Measurements from ENCODE around the gene NADSYN1. TPM values are rescaled to one million over a fixed set of nuclear protein-coding genes. Genes with fewer than 3 reads are reported as not detected.

NADSYN1 gene
- total RNA-seq, 1 experiment from 2014 or later = 130 TPM

DNA sequence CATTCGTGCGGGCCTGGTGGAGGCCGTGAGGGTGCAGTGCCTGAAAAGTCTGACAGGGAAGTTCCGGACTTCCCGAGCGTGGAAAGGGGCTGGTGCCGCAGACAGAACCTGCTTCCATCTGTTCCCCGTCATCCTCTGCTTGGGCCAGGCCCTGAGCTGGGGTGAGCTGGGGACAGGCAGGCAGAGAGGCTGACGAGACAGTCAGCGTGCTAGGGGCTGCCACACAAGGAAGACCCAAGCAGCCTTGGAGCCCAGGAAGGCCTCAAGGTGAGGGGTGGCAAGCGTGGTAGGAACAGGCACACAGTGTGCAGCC is 25.5 kb downstream of the NADSYN1 start:
- in situ Hi-C loops (cut with HindIII; ENCODE audit: low pct_unique_long_range_greater_than_20kb, low sequenced_read_pairs) = no loop called here
- no peak for DNase-seq (ENCODE audit: low read depth, low spot score)

DNA sequence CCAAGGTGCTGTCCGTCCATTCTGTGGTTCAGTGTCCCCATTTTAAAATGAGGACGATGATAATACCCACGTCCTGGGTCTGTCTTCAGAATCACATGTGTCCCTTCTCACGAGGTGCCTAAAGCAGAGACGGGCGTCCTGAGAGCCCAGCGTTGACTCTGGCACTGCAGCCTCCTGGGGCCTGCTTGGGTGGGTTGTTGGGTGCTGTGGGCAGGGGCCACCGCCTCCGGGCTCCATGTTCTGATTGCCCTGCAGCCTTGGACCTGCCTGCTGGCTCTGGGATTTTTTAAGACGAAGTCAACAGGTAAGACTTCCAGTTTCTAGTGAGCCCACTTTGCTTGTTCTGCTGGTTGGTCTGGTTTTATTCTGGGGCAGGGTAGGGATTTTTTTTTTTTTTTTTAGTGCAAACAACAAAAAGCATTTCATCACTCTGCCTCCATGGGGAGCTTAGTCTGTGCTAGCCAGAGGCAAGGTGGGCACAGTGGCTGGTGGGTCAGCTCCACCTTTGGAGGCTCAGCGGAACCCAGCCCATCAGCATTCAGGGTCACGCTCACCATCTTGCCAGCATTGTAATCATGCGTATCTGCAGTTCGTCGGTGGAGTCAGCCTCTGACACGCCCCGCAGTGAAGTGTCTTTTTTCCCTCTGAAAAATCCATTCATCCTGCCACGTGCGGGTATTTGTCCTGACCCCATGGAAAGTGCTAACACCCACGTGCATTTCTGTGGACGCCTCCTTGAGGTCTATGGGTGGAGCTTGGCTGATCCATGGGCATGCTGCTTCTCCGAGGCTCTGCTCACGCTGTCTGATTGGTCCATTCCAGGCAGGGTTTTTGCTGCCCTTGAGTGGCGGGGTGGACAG is 28.3 kb downstream of the NADSYN1 start:
- DNase-seq (ENCODE audit: low read depth, low spot score) = peak; percentile 45
- in situ Hi-C loops (cut with HindIII; ENCODE audit: low pct_unique_long_range_greater_than_20kb, low sequenced_read_pairs) = no loop called here

DNA sequence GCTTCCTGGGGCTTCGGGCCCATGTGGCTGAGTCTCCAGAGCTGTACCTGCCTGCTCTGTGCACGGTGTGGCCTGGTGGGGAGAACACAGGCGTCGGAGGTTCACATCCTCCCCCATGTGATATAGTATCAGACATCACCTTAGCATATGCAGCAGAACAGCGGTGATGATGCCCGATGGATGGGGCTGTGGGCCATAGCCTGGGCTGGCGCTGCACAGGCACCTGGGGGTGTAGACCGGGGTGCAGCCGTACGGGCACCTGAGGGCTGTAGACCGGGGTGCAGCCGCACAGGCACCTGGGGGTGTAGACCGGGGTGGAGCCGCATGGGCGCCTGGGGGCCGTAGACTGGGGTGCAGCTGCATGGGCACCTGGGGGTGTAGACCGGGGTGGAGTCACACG is 29.2 kb downstream of the NADSYN1 start:
- in situ Hi-C loops (cut with HindIII; ENCODE audit: low pct_unique_long_range_greater_than_20kb, low sequenced_read_pairs) = no loop called here

DNA sequence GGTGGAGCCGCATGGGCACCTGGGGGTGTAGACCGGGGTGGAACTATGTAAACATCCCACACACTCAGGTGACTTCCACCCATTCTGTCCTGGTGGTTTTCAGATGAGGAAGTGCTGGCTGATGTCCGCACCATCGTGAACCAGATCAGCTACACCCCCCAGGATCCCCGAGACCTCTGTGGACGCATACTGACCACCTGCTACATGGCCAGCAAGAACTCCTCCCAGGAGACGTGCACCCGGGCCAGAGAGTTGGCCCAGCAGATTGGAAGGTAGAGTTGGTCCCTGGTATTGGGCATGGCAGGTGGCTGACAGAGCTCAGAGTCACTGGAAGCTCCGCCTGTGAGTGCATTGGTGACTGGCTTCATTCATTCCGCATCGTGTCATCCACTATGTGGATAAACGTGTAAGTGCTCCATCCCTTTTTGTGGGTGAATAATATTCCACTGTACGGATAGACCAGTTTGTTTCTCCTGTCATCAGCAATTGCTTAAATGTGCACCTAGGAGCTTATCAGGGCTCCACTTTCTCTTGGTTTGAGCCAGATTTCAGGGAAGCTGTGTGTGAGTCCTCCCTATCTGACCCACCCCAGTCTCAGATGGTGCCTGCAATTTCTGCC is 29.9 kb downstream of the NADSYN1 start:
- no peak for DNase-seq (ENCODE audit: low read depth, low spot score)
- in situ Hi-C loops (cut with HindIII; ENCODE audit: low pct_unique_long_range_greater_than_20kb, low sequenced_read_pairs) = no loop called here

More for the DNA sequence above, 29.2 kb downstream of the NADSYN1 start:
- no peak for DNase-seq (ENCODE audit: low read depth, low spot score)

DNA sequence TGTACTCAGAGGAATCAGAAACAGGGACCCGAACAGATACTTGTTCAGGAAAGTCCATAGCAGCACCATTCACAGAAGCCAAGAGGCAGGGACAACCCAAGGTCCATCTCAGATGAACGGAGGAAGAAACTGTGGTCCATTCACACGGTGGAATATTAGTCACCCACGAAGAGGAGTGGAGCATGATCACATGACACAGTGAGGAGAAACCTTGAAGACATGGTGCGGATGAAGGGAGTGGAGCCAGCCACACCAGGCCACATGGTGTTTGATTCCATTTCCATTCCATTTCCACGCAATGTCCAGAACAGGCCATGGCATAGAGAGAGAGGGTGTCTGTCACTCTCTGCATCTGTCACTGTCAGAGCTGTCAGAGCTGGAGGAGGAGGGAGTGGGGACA is 30.7 kb downstream of the NADSYN1 start:
- in situ Hi-C loops (cut with HindIII; ENCODE audit: low pct_unique_long_range_greater_than_20kb, low sequenced_read_pairs) = no loop called here

DNA sequence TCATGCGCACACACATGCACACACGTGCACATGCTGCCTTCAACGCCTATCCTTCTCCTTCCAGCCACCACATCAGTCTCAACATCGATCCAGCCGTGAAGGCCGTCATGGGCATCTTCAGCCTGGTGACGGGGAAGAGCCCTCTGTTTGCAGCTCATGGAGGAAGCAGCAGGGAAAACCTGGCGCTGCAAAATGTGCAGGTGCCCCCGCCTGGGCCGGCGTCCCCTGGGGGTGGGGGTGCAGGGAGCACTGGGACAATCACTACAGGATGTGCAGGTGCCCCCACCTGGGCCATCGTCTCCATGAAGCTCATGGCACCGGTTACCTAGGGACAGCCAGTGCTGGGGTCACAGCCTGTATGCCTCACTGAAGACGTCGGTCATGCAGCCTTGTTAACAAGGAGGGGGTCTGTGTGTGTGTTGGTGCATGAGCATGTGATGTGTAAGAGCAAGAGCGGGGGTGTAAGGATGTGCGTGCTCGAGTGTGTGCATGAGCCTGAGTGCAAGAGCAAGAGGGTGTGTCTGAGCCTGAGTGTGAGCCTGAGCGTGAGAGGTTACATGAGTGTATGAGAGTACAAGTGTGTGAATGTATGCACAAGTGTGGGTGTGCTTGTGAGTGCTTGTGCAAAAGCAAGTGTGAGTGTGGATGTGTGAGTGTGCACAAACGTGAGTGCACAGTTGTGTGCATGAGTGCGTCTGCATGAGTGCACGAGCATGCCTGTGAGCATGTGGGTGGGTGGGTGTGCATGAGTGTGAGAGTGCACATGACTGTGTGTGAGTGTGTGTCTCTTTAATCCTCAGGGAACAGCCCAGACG is 31.5 kb downstream of the NADSYN1 start:
- no peak for DNase-seq (ENCODE audit: low read depth, low spot score)
- in situ Hi-C loops (cut with HindIII; ENCODE audit: low pct_unique_long_range_greater_than_20kb, low sequenced_read_pairs) = no loop called here

More for the DNA sequence above, 30.7 kb downstream of the NADSYN1 start:
- no peak for DNase-seq (ENCODE audit: low read depth, low spot score)

DNA sequence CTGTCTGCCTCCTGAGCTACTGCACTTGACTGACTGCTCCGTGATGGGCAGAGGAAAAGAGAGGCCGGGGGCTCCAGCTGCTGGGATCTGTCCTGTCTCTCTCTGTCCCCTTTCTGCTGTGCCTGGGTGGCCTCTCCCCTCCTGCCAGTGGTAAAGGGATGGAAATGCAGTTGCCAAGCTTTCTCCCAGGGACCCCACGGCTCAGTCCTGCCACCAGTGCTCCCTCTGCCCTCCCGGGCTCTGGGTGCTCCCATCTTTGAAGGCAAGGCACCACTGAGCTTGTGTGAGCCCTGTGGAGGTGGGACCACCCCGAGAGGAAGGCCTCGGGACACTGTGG is 32.0 kb downstream of the NADSYN1 start:
- in situ Hi-C loops (cut with HindIII; ENCODE audit: low pct_unique_long_range_greater_than_20kb, low sequenced_read_pairs) = no loop called here
- DNase-seq (ENCODE audit: low read depth, low spot score) = no peak

DNA sequence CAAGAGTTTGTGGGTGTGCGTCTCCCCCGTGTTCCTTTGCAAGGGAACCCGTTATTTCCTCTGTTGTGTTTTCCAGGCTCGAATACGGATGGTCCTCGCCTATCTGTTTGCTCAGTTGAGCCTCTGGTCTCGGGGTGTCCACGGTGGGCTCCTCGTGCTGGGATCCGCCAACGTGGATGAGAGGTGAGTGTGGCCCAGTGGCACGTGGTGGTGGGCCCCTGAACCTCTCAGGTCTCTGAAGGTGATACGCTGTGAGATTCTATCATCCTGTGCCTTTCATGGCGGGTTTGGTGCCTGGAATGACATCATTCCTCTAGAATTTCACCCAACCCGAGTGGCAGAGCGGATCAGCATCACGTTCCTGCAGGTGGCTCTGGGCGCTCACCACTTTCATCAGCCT is 32.5 kb downstream of the NADSYN1 start:
- in situ Hi-C loops (cut with HindIII; ENCODE audit: low pct_unique_long_range_greater_than_20kb, low sequenced_read_pairs) = no loop called here

DNA sequence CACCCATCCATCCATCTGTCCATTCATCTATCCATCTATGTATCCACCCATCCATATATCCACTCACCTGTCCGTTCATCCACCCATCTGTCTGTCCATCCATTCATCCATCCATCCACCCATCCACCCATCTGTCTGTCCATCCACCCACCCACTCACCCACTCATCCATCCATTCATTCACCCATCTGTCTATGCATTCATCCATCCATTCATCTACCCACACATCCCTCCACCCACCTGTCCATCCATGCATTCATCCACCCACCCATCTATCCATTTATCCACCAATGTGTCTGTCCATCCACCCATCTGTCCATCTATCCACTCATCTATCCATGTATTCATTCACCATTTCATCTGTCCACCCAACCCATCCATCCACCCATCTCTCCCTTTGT is 33.3 kb downstream of the NADSYN1 start:
- in situ Hi-C loops (cut with HindIII; ENCODE audit: low pct_unique_long_range_greater_than_20kb, low sequenced_read_pairs) = no loop called here
- no peak for DNase-seq (ENCODE audit: low read depth, low spot score)

More for the DNA sequence above, 32.5 kb downstream of the NADSYN1 start:
- DNase-seq (ENCODE audit: low read depth, low spot score) = no peak

DNA sequence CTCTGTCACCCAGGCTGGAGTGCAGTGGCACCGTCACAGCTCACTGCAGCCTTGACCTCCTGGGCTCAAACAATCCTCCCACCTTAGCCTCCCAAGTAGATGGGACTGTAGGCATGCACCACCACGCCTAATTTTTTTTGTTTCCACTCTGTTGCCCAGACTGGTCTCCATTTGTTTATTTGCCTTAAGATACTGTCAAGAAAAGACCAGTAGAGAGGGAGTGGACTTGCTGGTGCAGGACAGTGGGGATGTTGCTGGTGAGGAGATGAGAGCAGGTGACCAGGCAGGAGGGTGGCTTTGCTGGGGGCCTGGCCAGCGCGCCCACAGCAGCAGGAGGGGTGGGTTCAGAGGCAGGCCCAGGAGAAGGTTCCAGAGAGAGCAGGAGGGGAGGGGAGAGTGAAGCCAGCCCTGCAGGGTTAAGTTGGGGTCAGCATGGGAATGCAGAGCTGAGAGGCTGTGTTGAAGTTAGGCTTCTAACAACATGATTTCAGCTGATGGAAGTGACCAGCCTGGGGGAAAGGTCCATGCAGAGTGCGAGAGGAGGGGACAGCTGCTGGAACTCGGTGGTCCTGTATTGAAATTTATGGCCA is 35.8 kb downstream of the NADSYN1 start:
- DNase-seq (ENCODE audit: low read depth, low spot score) = no peak
- in situ Hi-C loops (cut with HindIII; ENCODE audit: low pct_unique_long_range_greater_than_20kb, low sequenced_read_pairs) = no loop called here

DNA sequence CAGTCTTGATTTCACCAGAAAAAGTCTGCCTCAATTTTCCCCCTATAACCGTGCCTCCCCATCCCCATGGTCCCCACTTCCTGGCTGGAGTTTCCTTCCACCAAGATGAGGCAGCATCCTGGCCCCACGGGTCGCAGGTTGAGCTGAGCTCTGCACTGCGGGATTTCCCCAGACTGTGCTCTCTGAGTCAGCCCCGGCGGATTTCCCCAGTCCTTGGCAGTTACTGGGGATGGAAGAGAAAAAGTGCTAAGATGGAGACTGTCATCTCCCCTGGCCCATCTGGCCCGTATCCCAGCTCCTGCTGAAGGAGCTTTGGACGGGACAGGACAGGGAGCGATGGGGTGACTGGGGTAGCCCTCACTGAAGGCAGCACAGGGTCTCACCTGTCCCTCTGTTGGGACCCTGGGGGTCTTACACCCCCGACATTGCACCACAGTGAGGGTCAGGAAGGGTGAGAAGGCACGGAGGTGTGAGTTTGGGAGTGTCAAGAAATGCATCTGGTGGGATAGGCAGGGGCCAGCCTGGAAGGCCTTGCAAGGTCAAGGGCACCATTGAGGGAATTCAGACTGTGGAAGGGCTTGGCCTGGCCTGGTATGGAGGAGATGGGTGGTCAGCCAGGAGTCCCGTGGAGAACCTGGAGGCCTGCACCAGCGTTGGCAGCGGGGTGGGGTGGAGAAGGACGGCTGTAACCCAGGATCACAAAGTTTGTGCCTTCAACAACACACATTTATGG is 36.5 kb downstream of the NADSYN1 start:
- in situ Hi-C loops (cut with HindIII; ENCODE audit: low pct_unique_long_range_greater_than_20kb, low sequenced_read_pairs) = no loop called here
- no peak for DNase-seq (ENCODE audit: low read depth, low spot score)

DNA sequence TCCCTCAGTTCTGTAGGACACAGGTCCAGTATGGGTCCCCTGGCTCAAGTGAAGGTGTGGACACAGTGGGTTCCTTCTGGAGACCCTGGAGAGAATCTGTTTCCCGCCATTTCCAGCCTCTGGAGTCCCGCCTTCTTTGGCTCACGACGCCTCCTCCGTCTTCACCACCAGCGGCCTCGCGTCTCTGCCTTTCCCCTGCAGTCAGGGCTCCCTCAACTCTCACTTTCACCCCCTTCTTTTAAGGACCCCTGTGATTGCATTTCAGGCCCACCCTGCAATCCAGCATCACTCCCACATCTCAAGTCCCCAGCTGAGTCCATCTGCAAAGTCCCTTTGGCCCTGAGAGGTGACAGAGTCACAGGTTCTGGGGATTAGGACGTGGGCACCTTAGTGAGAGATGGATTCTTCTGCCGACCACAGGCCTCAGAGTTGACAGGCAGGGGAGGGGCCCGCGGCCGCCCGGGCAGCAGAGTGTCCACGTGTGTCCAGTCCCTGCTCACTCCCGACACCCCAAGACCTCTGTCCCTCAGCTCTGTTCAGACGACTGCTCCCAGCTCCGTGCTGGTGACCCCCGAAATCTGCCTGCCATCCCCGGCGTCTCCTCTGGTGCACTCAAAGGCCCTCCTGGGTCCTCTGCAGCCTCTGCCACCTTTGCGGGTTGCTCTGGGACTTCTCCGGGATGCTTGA is 37.2 kb downstream of the NADSYN1 start:
- DNase-seq (ENCODE audit: low read depth, low spot score) = no peak
- in situ Hi-C loops (cut with HindIII; ENCODE audit: low pct_unique_long_range_greater_than_20kb, low sequenced_read_pairs) = no loop called here

DNA sequence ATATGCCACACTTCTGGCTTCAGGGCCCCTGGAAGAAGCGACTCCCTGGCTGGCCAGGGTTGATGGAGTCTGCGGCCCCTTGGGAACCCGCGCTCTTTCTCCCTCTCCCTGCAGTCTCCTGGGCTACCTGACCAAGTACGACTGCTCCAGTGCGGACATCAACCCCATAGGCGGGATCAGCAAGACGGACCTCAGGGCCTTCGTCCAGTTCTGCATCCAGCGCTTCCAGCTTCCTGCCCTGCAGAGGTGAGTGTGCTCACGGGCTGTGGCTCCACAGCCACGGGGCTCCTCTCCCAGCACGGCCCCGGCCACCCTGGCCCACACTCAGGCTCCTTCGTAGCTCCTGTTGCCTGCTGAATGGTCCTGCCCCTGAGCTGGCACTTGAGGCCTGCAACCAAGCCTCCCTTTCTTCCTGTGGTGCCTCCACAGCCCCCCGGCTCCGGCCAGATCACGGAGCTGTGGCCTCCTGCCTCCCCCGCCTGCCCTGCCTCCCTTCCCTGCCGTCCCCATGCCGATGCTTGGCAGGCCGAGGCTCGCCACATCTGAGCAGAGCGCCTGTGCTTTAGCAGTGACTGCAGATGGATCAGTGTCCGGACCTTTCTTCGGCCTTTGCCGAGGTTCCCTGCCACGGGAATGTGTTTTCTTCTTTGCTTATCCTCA is 37.9 kb downstream of the NADSYN1 start:
- no peak for DNase-seq (ENCODE audit: low read depth, low spot score)
- in situ Hi-C loops (cut with HindIII; ENCODE audit: low pct_unique_long_range_greater_than_20kb, low sequenced_read_pairs) = no loop called here

DNA sequence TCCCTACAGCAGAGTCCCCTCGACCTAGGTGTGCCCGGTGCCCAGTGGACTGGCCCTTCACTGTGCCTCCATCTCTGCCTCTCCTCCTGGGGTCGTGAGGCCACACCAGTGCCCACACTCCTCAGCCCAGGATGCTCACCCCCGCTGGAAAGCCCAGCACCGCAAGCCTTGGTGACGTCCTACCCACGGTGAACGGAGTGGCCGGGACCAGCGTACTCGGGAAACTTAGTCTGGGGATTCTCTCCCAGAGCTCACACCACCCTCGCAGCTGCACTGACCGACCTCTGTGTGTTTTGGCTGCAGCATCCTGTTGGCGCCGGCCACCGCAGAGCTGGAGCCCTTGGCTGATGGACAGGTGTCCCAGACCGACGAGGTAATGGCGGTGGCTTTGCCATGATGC is 38.5 kb downstream of the NADSYN1 start:
- DNase-seq (ENCODE audit: low read depth, low spot score) = no peak
- in situ Hi-C loops (cut with HindIII; ENCODE audit: low pct_unique_long_range_greater_than_20kb, low sequenced_read_pairs) = no loop called here

DNA sequence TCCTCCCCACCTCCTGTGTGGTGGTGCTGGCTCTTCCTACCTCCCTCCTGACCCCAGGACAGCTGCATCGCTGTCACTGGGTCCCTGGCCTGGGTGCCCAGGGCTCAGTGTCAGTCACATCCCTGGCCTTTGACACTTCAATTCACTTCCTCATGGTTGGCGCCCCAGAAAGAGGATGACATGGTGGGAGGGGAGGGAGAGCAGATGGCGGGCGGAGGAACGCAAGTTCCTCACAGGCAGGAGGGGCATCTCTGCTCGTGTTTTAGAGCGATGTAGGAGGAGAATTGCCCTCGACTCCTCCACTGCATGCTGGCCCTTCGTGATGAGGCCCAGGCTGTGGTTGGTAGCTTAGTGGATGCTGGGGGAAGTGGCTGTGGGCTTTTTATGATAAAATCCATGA is 38.9 kb downstream of the NADSYN1 start:
- in situ Hi-C loops (cut with HindIII; ENCODE audit: low pct_unique_long_range_greater_than_20kb, low sequenced_read_pairs) = no loop called here
- no peak for DNase-seq (ENCODE audit: low read depth, low spot score)

DNA sequence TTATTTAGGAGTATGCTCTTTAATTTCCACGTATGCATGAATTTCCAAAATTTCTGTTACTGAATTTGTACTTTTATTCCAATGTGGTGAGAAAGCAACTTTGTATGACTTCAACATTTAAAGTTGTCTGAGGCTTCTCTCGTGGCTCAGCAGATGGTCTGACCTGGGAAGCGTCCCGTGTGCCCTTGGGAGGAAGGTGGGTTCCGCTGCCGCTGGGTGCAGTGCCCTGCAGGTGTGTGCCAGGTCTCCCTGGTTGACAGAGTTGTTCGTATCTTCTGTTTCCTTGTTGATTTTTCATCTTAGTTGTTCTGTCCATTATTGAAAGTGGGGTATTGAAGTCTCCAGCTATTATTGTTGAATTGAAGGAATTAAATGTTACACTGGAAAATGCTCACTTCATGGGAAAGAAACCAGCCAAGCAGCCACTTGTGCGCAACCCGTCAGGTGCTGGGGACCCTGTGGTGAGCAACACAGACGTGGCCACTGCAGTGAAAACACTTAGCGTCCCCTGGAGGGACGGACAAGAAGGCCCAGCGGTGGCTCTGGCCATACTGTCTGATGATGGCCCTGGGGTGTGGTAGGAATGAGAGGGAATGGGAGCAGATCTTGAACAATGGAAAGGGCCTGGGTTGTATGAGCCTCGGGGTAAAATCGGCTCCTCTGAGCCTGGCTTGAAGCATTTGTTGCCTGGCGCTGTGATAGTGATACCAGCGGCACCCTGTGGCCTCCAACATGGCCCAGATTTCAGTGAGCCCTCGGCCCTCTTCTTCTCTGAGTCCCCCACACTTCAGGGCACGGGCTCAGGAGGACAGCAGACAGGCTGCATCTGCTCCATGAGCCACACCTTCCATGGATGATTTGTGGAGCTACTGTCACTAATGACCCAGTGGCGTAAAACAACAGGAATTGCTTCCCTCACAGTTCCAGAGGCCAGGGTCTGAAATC is 42.6 kb downstream of the NADSYN1 start:
- DNase-seq (ENCODE audit: low read depth, low spot score) = no peak
- in situ Hi-C loops (cut with HindIII; ENCODE audit: low pct_unique_long_range_greater_than_20kb, low sequenced_read_pairs) = no loop called here

Data from SK-MEL-5 (cell line).